ENCODE results near the gene PCDHGB4.
A peak's percentile ranks its signal among the peaks of the same experiment; 100 is the strongest.
"Not testable (repeated sequence)": the region's sequence is repeated elsewhere in the genome, so short reads cannot be mapped to it uniquely, and the experiment has no call there.

Gene PCDHGB4

DNA sequence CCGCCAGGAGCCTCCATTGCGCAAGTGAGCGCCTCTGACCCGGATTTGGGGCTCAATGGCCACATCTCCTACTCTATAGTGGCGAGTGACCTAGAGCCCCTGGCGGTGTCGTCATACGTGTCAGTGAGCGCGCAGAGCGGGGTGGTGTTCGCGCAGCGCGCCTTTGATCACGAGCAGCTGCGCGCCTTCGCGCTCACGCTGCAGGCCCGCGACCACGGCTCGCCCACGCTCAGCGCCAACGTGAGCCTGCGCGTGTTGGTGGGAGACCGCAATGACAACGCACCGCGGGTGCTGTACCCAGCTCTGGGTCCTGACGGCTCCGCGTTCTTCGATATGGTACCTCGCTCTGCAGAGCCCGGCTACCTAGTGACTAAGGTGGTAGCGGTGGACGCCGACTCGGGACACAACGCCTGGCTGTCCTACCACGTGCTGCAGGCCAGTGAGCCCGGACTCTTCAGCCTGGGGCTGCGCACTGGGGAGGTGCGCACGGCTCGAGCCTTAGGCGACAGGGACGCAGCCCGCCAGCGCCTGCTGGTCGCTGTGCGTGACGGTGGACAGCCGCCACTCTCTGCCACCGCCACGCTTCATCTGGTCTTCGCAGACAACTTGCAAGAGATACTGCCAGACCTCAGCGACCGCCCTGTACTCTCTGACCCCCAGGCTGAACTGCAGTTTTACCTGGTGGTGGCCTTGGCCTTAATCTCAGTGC is 22.3 kb downstream of the PCDHGB4 start:
- no peak for TF ChIP-seq CTCF (IDR thresholded peaks at IDR 0.05; ENCODE audit: extremely low read depth, insufficient read depth, missing control alignments)
- in situ Hi-C loops (cut with MboI; ENCODE audit: low pct_unique_long_range_greater_than_20kb, low sequenced_read_pairs, unreplicated experiment), result no loop called here
- DNase-seq (ENCODE audit: low spot score), result no peak

GRCh38 chr5:141411575-141411974 is 24.1 kb downstream of the PCDHGB4 start:
- TF ChIP-seq CTCF (IDR thresholded peaks at IDR 0.05; ENCODE audit: extremely low read depth, insufficient read depth, missing control alignments), result no peak

DNA sequence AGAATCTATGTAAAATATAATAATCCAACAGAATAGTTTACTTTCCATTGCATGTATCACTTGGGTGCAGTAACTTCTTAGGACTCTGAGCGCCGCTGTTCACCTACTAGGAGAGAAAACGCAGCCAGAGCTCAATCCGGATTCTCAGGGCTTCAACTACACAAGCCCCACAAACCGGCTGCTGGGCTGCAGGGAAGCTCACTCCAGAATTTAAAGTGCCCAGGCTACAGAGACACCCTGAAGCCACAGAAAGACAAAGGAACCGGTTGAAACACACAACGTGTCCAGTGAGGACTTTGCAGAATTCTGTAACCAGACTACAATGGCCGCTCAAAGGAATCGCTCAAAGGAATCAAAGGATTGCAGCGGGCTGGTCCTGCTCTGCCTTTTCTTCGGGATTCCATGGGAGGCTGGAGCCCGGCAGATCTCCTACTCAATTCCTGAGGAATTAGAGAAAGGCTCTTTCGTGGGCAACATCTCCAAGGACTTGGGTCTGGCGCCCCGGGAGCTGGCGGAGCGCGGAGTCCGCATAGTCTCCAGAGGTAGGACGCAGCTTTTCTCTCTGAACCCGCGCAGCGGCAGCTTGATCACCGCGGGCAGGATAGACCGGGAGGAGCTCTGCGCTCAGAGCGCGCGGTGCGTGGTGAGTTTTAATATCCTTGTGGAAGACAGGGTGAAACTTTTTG is 25.5 kb downstream of the PCDHGB4 start, which contains the start of gene PCDHGA10:
Gene PCDHGA10 (plus strand): TSS at position 134 of the 686 bp plus-strand sequence. CDS start 189 bp downstream, at position 323.
- in situ Hi-C loops (cut with MboI; ENCODE audit: low pct_unique_long_range_greater_than_20kb, low sequenced_read_pairs, unreplicated experiment), result no loop called here
- peak; percentile 86 for DNase-seq (ENCODE audit: low spot score)
- peak; percentile 80 for TF ChIP-seq CTCF (IDR thresholded peaks at IDR 0.05; ENCODE audit: extremely low read depth, insufficient read depth, missing control alignments)

More at GRCh38 chr5:141411575-141411974, 24.1 kb downstream of the PCDHGB4 start:
- no peak for DNase-seq (ENCODE audit: low spot score)
- in situ Hi-C loops (cut with MboI; ENCODE audit: low pct_unique_long_range_greater_than_20kb, low sequenced_read_pairs, unreplicated experiment), result no loop called here

DNA sequence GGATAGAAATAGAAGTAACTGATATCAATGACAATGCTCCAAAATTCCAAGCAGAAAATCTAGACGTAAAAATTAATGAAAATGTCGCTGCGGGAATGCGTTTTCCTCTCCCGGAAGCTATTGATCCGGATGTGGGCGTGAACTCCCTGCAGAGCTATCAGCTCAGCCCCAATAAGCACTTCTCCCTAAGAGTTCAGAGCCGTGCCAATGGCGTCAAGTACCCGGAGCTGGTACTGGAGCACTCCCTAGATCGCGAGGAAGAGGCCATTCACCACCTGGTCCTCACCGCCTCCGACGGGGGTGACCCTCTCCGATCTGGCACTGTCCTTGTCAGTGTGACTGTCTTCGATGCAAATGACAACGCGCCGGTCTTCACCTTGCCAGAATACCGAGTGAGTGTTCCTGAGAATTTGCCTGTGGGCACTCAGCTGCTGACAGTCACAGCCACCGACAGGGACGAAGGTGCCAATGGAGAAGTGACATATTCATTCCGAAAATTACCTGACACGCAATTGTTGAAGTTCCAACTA is 26.1 kb downstream of the PCDHGB4 start:
- no peak for TF ChIP-seq CTCF (IDR thresholded peaks at IDR 0.05; ENCODE audit: extremely low read depth, insufficient read depth, missing control alignments)
- no peak for DNase-seq (ENCODE audit: low spot score)
- in situ Hi-C loops (cut with MboI; ENCODE audit: low pct_unique_long_range_greater_than_20kb, low sequenced_read_pairs, unreplicated experiment), result no loop called here

DNA sequence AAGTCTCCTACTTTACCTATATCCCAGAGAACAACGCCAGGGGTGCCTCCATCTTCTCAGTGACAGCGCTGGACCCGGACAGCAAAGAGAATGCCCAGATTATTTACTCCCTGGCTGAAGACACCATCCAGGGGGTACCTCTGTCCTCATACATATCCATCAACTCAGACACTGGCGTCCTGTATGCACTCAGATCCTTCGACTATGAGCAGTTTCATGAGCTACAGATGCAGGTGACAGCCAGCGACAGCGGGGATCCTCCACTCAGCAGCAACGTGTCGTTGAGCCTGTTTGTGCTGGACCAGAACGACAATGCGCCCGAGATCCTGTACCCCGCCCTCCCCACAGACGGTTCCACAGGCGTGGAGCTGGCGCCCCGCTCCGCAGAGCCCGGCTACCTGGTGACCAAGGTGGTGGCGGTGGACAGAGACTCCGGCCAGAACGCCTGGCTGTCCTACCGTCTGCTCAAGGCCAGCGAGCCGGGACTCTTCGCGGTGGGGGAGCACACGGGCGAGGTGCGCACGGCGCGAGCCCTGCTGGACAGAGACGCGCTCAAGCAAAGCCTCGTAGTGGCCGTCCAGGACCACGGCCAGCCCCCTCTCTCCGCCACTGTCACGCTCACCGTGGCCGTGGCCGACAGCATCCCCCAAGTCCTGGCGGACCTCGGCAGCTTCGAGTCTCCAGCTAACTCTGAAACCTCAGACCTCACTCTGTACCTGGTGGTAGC is 27.2 kb downstream of the PCDHGB4 start:
- not testable (repeated sequence) for DNase-seq (ENCODE audit: low spot score)
- in situ Hi-C loops (cut with MboI; ENCODE audit: low pct_unique_long_range_greater_than_20kb, low sequenced_read_pairs, unreplicated experiment), result loop anchor here (5.0 kb wide), 1 partner anchor 148 kb away; no protein-coding TSS in a partner anchor

- in situ Hi-C loops (cut with MboI; ENCODE audit: low pct_unique_long_range_greater_than_20kb, low sequenced_read_pairs, unreplicated experiment), result loop anchor here (5.0 kb wide), 1 partner anchor 147 kb away; no protein-coding TSS in a partner anchor
These were observed 27.7 kb downstream of the PCDHGB4 start for GRCh38 chr5:141415275-141415618.

GRCh38 chr5:141417494-141418172 is 30.1 kb downstream of the PCDHGB4 start, which contains the start of gene PCDHGB7:
Gene PCDHGB7, plus strand, starts transcription at chr5:141417677. Its CDS starts 183 bp downstream, at chr5:141417860.
- peak; percentile 83 for DNase-seq (ENCODE audit: low spot score)
- TF ChIP-seq CTCF (IDR thresholded peaks at IDR 0.05; ENCODE audit: extremely low read depth, insufficient read depth, missing control alignments), result peak; percentile 92
- in situ Hi-C loops (cut with MboI; ENCODE audit: low pct_unique_long_range_greater_than_20kb, low sequenced_read_pairs, unreplicated experiment), result loop anchor here (5.0 kb wide), 1 partner anchor 145 kb away; no protein-coding TSS in a partner anchor

More at GRCh38 chr5:141415275-141415618, 27.7 kb downstream of the PCDHGB4 start:
- not testable (repeated sequence) for DNase-seq (ENCODE audit: low spot score)

All from GM13977 (cell line).